ENCODE data around the gene CBY3. TPM values are rescaled to one million over a fixed set of nuclear protein-coding genes. Genes with fewer than 3 reads are reported as not detected.
"Not testable (repeated sequence)": the region's sequence is repeated elsewhere in the genome, so short reads cannot be mapped to it uniquely, and the experiment has no call there.

The CBY3 gene
- total RNA-seq, 1 donor from 2014 or later: not detected

DNA sequence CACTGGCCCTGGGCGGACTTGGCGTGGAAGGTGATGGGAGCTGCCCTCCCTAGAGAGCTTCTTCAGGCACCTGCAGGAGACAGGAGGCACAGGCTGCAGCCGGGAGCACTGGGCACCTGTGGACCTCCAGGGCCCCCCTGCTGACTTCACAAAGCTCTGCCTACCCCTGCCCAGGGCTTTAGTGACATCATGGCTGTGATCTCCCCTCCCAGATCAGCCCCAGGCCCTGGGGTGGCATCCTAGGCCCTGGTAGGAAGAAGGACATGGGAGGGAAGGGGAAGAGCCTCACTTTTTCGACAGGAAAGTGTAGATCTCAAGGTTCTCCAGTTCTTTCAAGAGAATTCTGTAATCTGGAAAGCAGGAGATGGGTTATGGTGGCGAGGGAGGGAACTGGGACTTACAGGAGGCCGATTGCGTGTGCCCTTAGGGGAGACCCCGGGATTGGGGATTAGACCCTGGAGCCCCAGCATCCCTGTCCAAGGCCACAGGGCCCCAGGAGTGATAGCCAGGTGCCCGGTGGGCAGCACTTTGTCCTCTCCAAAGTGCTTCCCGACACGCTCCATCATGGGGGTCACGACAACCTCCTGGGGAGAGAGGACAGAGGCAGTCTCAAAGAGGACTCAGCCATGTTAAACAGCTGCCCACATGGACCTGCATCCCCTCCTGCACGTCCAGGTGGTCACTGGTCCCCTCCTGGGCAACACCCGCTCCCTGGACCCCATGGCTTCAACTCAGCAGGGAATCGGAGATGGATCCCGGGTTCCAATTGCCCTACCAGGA, 37.5 kb downstream of the CBY3 start:
- H3K27me3 Mint-ChIP-seq; H3K36me3 Mint-ChIP-seq (ENCODE audit: low read depth); POLR2A ChIA-PET; CTCF ChIA-PET; intact Hi-C loops (cut with micrococcal nuclease); H3K9me3 Mint-ChIP-seq; ATAC-seq (ENCODE audit: low read depth); H3K27ac Mint-ChIP-seq; DNase-seq; H3K4me1 Mint-ChIP-seq; H3K4me3 Mint-ChIP-seq: not testable (repeated sequence)

DNA sequence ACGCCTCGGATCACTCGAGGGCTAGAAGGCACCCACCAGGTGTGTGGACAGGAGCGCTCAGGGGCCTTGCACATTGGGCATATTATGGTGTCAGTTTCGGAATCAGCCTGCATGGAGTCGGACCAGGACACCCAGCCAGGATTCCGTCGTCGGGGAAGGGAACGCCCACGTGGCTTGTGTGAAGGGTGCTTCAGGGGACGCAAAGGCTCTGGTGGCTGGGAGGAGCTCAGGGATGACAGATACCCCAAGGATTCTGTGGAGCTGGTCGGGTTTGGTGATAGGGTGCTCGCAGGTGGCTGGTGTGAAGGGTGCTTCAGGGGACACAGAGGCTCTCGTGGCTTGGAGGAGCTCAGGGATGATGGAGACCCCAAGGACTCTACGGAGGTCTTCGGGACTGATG, 38.2 kb downstream of the CBY3 start:
- intact Hi-C loops (cut with micrococcal nuclease); H3K4me3 Mint-ChIP-seq; H3K27me3 Mint-ChIP-seq; H3K9me3 Mint-ChIP-seq; H3K4me1 Mint-ChIP-seq; CTCF ChIA-PET; H3K27ac Mint-ChIP-seq; ATAC-seq (ENCODE audit: low read depth); POLR2A ChIA-PET; DNase-seq; H3K36me3 Mint-ChIP-seq (ENCODE audit: low read depth): not testable (repeated sequence)

DNA sequence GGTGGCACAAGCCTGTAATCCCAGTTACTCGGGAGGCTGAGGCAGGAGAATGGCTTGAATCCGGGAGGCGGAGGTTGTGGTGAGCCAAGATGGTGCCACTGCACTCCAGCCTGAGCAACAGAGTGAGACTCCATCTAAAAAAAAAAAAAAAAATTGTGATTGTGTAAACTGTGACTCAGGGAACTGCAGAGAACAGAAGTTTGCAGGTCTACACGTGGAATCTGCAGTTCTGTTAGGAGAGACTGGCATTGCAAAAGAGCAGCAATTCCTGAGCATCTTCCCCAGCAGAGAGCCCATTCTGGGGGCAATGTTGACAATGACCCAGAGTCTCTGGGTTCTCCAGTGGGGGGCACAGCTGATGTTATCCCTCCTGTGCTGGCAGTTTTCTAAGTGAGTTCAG, 39.1 kb downstream of the CBY3 start:
- H3K4me1 Mint-ChIP-seq; H3K9me3 Mint-ChIP-seq; DNase-seq; CTCF ChIA-PET; H3K27ac Mint-ChIP-seq; POLR2A ChIA-PET; ATAC-seq (ENCODE audit: low read depth); intact Hi-C loops (cut with micrococcal nuclease); H3K27me3 Mint-ChIP-seq; H3K36me3 Mint-ChIP-seq (ENCODE audit: low read depth); H3K4me3 Mint-ChIP-seq: not testable (repeated sequence)

DNA sequence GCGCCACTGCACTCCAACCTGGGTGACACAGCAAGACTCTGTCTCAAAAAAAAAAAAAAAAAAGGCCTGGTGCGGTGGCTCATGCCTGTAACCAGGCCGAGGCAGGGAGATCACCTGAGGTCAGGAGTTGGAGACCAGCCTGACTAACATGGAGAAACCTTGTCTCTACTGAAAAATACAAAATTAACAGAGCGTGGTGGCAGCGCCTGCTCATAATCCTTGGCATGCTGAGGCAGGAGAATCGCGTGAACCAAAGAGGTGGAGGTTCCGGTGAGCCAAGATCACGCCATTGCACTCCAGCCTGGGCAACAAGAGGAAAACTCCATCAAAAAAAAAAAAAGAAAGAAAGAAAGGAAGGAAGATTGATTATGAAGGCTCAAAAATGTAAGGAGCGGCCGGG, 41.5 kb downstream of the CBY3 start:
- DNase-seq; H3K27me3 Mint-ChIP-seq; H3K9me3 Mint-ChIP-seq; H3K36me3 Mint-ChIP-seq (ENCODE audit: low read depth); CTCF ChIA-PET; H3K27ac Mint-ChIP-seq; H3K4me1 Mint-ChIP-seq; POLR2A ChIA-PET; H3K4me3 Mint-ChIP-seq; ATAC-seq (ENCODE audit: low read depth): not testable (repeated sequence)
- intact Hi-C loops (cut with micrococcal nuclease): loop anchor here (2.0 kb wide), 1 partner anchor 20 kb away; no protein-coding TSS in a partner anchor

DNA sequence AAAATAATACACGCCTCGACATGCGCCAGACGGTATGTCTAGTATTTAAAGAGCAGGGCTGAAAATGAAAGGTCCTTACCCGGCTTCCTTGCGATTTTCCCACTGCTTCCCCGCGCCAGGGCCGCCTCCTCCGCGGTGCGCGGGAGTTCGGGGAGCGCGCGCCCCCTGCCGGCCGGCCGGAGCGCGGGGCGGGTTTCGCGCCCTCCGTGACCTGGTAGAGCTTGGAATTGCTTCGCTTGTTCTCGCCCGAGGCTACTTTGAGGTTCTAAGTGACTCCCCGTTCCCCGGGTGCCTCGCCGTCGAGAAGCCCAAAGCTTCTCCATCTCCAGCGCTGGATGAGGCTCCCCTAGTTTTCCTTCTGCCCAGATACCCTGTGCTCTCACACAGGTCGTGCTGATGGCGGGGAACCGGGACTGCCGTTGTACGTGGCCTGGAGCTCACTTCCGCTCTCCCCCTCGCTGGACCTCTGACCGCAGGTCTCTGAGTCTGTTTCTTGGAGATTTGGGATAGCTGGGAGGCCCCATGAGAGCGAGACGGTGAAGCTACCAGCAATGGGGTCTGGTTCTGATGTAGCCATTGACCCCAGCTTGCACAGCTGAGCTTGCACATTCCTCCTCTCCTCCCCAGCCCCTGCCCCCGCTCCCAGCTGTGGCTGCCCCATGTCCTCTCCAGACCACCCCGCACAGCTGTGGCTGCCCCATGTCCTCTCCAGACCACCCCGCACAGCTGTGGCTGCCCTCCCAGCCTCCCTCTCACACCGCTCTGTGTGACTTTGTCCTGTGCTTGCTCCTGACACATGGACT, 46.3 kb downstream of the CBY3 start:
- POLR2A ChIA-PET; H3K4me3 Mint-ChIP-seq; H3K27ac Mint-ChIP-seq; H3K27me3 Mint-ChIP-seq; H3K4me1 Mint-ChIP-seq; intact Hi-C loops (cut with micrococcal nuclease); DNase-seq; H3K36me3 Mint-ChIP-seq (ENCODE audit: low read depth); CTCF ChIA-PET; H3K9me3 Mint-ChIP-seq: not testable (repeated sequence)
- peak; percentile 96 for ATAC-seq (ENCODE audit: low read depth)

DNA sequence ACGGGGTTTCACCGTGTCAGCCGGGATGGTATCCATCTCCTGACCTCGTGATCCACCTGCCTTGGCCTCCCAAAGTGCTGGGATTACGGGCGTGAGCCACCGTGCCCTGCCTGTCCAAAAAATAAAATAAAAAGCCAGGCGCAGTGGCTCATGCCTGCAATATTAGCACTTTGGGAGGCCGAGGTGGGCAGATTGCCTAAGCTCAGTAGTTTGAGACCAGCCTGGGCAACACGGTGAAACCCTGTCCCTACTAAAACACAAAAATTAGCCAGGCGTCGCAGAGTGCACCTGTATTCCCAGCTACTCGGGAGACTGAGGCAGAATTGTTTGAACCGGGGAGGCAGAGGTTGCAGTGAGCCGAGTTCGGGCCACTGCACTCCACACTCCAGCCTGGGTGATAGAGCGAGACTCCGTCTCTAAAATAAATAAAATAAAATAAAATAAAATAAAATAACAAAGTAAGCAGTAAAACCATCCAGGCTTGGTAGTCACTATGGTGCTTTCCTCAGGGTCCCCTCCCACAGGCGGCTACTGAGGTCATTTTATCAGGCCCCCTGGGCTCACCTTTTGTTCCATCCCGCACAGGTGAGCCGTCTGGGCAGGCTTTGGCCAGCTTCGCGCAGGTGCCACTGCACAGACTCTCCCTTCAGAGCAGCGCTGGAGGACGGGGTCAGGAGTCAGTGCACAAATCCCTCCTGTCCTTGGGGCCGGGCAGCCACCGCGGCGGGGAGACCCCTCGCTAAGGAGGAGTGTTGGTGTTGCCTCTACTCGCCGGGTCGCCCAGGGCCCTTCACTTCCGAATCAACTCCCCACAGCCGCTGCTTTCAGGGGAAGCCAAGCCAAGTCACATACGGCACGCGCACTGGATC, 47.1 kb downstream of the CBY3 start:
- intact Hi-C loops (cut with micrococcal nuclease); H3K4me1 Mint-ChIP-seq; H3K9me3 Mint-ChIP-seq; H3K36me3 Mint-ChIP-seq (ENCODE audit: low read depth); H3K27me3 Mint-ChIP-seq; H3K4me3 Mint-ChIP-seq; DNase-seq; H3K27ac Mint-ChIP-seq: not testable (repeated sequence)
- POLR2A ChIA-PET: interaction anchor here (0.7 to 1.2 kb wide), 2 partner anchors 10 to 16 kb away, joined by 6 to 15 read pairs; partner anchors contain the start of gene HNRNPH1
- CTCF ChIA-PET: interaction anchor here (1.8 kb wide), 1 partner anchor 11 kb away, joined by 9 read pairs; the partner anchor contains the start of gene HNRNPH1
- peak; percentile 75 for ATAC-seq (ENCODE audit: low read depth)

Other genes starting within 250 kb of the CBY3 start
- gene RUFY1, start 130.5 kb downstream of the CBY3 start, total RNA-seq: 83.0 and 95.8 TPM in 2 replicates
- gene HNRNPH1, start 57.4 kb downstream of the CBY3 start, total RNA-seq: 1,061 and 1,210 TPM in 2 replicates
- gene CANX, start 17.9 kb upstream of the CBY3 start, total RNA-seq: 318 and 332 TPM in 2 replicates
- 33.6 and 38.8 TPM in 2 replicates for gene MAML1, start 51.8 kb upstream of the CBY3 start, total RNA-seq
- gene LTC4S, start 113.0 kb upstream of the CBY3 start, total RNA-seq: 2.6 and 2.7 TPM in 2 replicates
- gene MGAT4B, start 125.8 kb upstream of the CBY3 start, total RNA-seq: 73.6 and 85.3 TPM in 2 replicates
- 243 and 252 TPM in 2 replicates for gene SQSTM1, start 139.9 kb upstream of the CBY3 start, total RNA-seq
- gene MRNIP, start 177.8 kb upstream of the CBY3 start, total RNA-seq: 54.6 and 70.0 TPM in 2 replicates
- gene TBC1D9B, start 226.9 kb upstream of the CBY3 start, total RNA-seq: 111 and 117 TPM in 2 replicates

Data from activated B cell treated with CpG ODN at 0.5 μM for 24 hours (primary cell).